Natural killer cell (primary cell): ENCODE results near the gene IRX3. TPM values are rescaled to one million over a fixed set of nuclear protein-coding genes. Genes with fewer than 3 reads are reported as not detected.

ENCODE experiments used
- ATAC-seq, 3 donors: fragments of 150-1000 bp in 2 of 3; fragments of 200-7000 bp in 1 of 3; cut with Tn5 transposase; 1 replicate in 1 of 3; 2 replicates in 2 of 3; pipeline ENCODE4 v1.10.0; 2021; ENCODE audit warnings: mild to moderate bottlenecking in 2 of 3, moderate library complexity in 2 of 3
- DNase-seq, 2 donors: peaks; one replicate each; pipeline versions ENCODE4 v3.0.0 to v3.0.0-alpha.2; 2013 to 2021; ENCODE audit warnings: mixed read lengths in 1 of 2
- H3K27ac ChIP-seq: one replicate; pipeline ENCODE4 v1.5.1; 2013; ENCODE audit warnings: mild to moderate bottlenecking, low read length
- H3K27me3 ChIP-seq: one replicate; pipeline ENCODE4 v1.6.1; 2013; ENCODE audit warnings: low read length; ENCODE audit not compliant: control insufficient read depth, insufficient read depth
- H3K36me3 ChIP-seq: one replicate; pipeline ENCODE4 v1.6.1; 2013; ENCODE audit warnings: low read length; ENCODE audit not compliant: control insufficient read depth, insufficient read depth
- H3K4me1 ChIP-seq: one replicate; pipeline ENCODE4 v1.6.1; 2013; ENCODE audit warnings: low read length; ENCODE audit not compliant: control insufficient read depth, insufficient read depth
- H3K4me3 ChIP-seq: one replicate; pipeline ENCODE4 v1.5.1; 2013; ENCODE audit warnings: low read length
- H3K9me3 ChIP-seq: one replicate; pipeline ENCODE4 v1.6.1; 2013; ENCODE audit warnings: low read length; ENCODE audit not compliant: control insufficient read depth, insufficient read depth
- H3K27ac Mint-ChIP-seq, 2 donors: one replicate each; pipeline ENCODE4 v1.8.0; 2022; ENCODE audit warnings: mild to moderate bottlenecking in 2 of 2, mixed read lengths in 2 of 2, moderate library complexity in 1 of 2
- H3K27me3 Mint-ChIP-seq, 2 donors: one replicate each; pipeline ENCODE4 v1.8.0; 2022; ENCODE audit warnings: low read depth in 2 of 2, mixed read lengths in 2 of 2
- H3K36me3 Mint-ChIP-seq: one replicate; pipeline ENCODE4 v1.8.0; 2022; ENCODE audit warnings: mixed read lengths
- H3K4me1 Mint-ChIP-seq, 2 donors: one replicate each; pipeline ENCODE4 v1.8.0; 2022; ENCODE audit warnings: mixed read lengths in 2 of 2
- H3K4me3 Mint-ChIP-seq: one replicate; pipeline ENCODE4 v1.8.0; 2022; ENCODE audit warnings: mild to moderate bottlenecking, moderate library complexity, mixed read lengths
- H3K9me3 Mint-ChIP-seq, 2 donors: one replicate each; pipeline ENCODE4 v1.8.0; 2022; ENCODE audit warnings: mixed read lengths in 2 of 2
- CTCF ChIP-seq: fragments of 200-600 bp; IDR thresholded peaks from one replicate; pipeline ENCODE4 v1.8.0; 2022; ENCODE audit warnings: antibody characterized with exemption
- WGBS: methylation state at CpG from one replicate; pipeline ENCODE4 v1.1.7; 2013; ENCODE audit warnings: missing lambda C conversion rate; ENCODE audit not compliant: insufficient coverage; 5-methylcytosine and 5-hydroxymethylcytosine counted together
- intact Hi-C: fragments of 100-400 bp; cut with micrococcal nuclease; formaldehyde crosslinking; loops from one replicate; pipeline ENCODE4 v1.14.2; 2022
- total RNA-seq, 4 donors: library from RNA; stranded (reverse); fragments of 120-200 nt in 1 of 4; gene quantifications; one replicate each; pipeline versions ENCODE4 v1.2.3 to v1.2.4, GENCODE V29; 2013 to 2022

The IRX3 gene
- total RNA-seq, 3 donors from 2014 or later (not counting 1 experiment from before 2014, with no cell fraction given): not detected

- Histone ChIP-seq H3K27me3 (peaks cover 2% of the 10 kb centered on the region), H3K9me3 (no peaks in the 10 kb centered on the region), H3K4me3 (no peak overlapping the region), H3K36me3 (no peaks in the 10 kb centered on the region), H3K27ac (no peak overlapping the region), H3K4me1 (no peaks in the 10 kb centered on the region)
- DNase-seq (no peak), ATAC-seq (no peak)
- H3K27ac Mint-ChIP-seq: no peak overlapping the region
- no peak for TF ChIP-seq CTCF
- WGBS: 66% methylated on average over 7 of the region's 7 CpGs
- no peaks in the 10 kb centered on the region for H3K9me3 Mint-ChIP-seq
- H3K4me3 Mint-ChIP-seq: no peak overlapping the region
- H3K36me3 Mint-ChIP-seq: no peaks in the 10 kb centered on the region
- H3K27me3 Mint-ChIP-seq: peaks cover 2 to 45% of the 10 kb centered on the region in 2 donors
- no peaks in the 10 kb centered on the region for H3K4me1 Mint-ChIP-seq
- intact Hi-C loops: no loop called here
These were observed 44.8 kb upstream of the IRX3 start for GRCh38 chr16:54331241-54332002.

- Histone ChIP-seq H3K4me3 (no peak overlapping the region), H3K36me3 (no peaks in the 10 kb centered on the region), H3K9me3 (no peaks in the 10 kb centered on the region), H3K4me1 (no peaks in the 10 kb centered on the region), H3K27me3 (no peaks in the 10 kb centered on the region), H3K27ac (no peak overlapping the region)
- intact Hi-C loops: no loop called here
- 77% methylated on average over 4 of the region's 5 CpGs for WGBS
- Mint-ChIP-seq H3K27me3 (peaks cover 4 to 28% of the 10 kb centered on the region in 2 donors), H3K9me3 (no peaks in the 10 kb centered on the region), H3K4me1 (no peaks in the 10 kb centered on the region), H3K36me3 (no peaks in the 10 kb centered on the region), H3K4me3 (no peak overlapping the region), H3K27ac (no peak overlapping the region)
- TF ChIP-seq CTCF: no peak
- no peak for DNase-seq
- no peak for ATAC-seq
These were observed 41.0 kb upstream of the IRX3 start for GRCh38 chr16:54327609-54328008.

- intact Hi-C loops: no loop called here
- TF ChIP-seq CTCF: no peak
- H3K36me3 Mint-ChIP-seq: no peaks in the 10 kb centered on the region
- ATAC-seq: no peak
- Histone ChIP-seq H3K9me3 (no peaks in the 10 kb centered on the region), H3K4me3 (no peak overlapping the region), H3K27ac (no peak overlapping the region), H3K36me3 (no peaks in the 10 kb centered on the region), H3K27me3 (no peaks in the 10 kb centered on the region), H3K4me1 (no peaks in the 10 kb centered on the region)
- H3K4me3 Mint-ChIP-seq: no peak overlapping the region
- no peak overlapping the region for H3K27ac Mint-ChIP-seq
- no peak for DNase-seq
- no peaks in the 10 kb centered on the region for H3K9me3 Mint-ChIP-seq
- H3K4me1 Mint-ChIP-seq: no peaks in the 10 kb centered on the region
- 76% methylated on average over 3 of the region's 3 CpGs for WGBS
- H3K27me3 Mint-ChIP-seq: peaks cover 4 to 25% of the 10 kb centered on the region in 2 donors
These were observed 39.7 kb upstream of the IRX3 start for GRCh38 chr16:54326266-54326662.
